ENCODE measurements around the gene IFT122.

GRCh38 chr3:129559565-129560079 lies 119.6 kb downstream of the IFT122 start:
- no peak for TF ChIP-seq POLR2A (IDR thresholded peaks at IDR 0.05)
- no peak for TF ChIP-seq CTCF (IDR thresholded peaks at IDR 0.05 in 8 of 11, conservative IDR thresholded peaks at IDR 0.05 in 3 of 11)

All from spleen (tissue), 7 donors.